Heart left ventricle (tissue), 13 donors: Measurements from ENCODE around the gene OLR1.

Experiments
- POLR2A ChIP-seq, 2 donors: fragments of 450-650 bp; IDR thresholded peaks; one replicate each; pipeline ENCODE4 v1.6.1; 2017; ENCODE audit warnings: antibody characterized with exemption in 2 of 2, mild to moderate bottlenecking in 2 of 2, moderate library complexity in 2 of 2
- TF ChIP-seq, protein P1 (sequence below), 12 donors: fragments of 200-600 bp; sonication (generic) in 4 of 12; IDR thresholded peaks; one replicate each; pipeline versions ENCODE4 v1.5.0 to v1.8.0; 2018 to 2022; ENCODE audit warnings: antibody characterized with exemption in 12 of 12, mild to moderate bottlenecking in 5 of 12
- donor health status: ischemic (EF 13 %, LVEDD 7.1; RV severe dilation, severe dysfunction).
- donor health status: DM: no; HTN: yes; CAD: no.
- donor health status: DM: no; HTN: no; CAD: no.
- donor health status: ischemic (EF 25% LVEDD 6.9; RV normal size, moderate dysfunction).
- donor health status: ischemic (EF 25% LVEDD 5.7; RV mildly dilated, moderate dysfunction).
- donor health status: ischemic (EF 35%, LVEDD 5.7; RV mildly dilated, moderate dysfunction).
- donor health status: nonischemic (EF 11% LVEDD 7.7; RV severe dilation, severe dysfunction).
- donor health status: DM: yes; HTN: yes; CAD: no.
- donor health status: PGD.
- donor health status: ischemic (EF 29% LVEDD 5.4; RV normal size, mild dysfunction).
- donor health status: nonischemic (EF 23%, LVEDD 6.1; RV moderate dilation, normal function).

- TF ChIP-seq, protein P1, sequence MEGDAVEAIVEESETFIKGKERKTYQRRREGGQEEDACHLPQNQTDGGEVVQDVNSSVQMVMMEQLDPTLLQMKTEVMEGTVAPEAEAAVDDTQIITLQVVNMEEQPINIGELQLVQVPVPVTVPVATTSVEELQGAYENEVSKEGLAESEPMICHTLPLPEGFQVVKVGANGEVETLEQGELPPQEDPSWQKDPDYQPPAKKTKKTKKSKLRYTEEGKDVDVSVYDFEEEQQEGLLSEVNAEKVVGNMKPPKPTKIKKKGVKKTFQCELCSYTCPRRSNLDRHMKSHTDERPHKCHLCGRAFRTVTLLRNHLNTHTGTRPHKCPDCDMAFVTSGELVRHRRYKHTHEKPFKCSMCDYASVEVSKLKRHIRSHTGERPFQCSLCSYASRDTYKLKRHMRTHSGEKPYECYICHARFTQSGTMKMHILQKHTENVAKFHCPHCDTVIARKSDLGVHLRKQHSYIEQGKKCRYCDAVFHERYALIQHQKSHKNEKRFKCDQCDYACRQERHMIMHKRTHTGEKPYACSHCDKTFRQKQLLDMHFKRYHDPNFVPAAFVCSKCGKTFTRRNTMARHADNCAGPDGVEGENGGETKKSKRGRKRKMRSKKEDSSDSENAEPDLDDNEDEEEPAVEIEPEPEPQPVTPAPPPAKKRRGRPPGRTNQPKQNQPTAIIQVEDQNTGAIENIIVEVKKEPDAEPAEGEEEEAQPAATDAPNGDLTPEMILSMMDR (IDR thresholded peaks at IDR 0.05), result no peak
- TF ChIP-seq POLR2A (IDR thresholded peaks at IDR 0.05), result no peak
These were observed 61.6 kb downstream of the OLR1 start for GRCh38 chr12:10110256-10110844.
